GM19455 (cell line): ENCODE data around the gene ZNRF1.
A peak's percentile ranks its signal among the peaks of the same experiment; 100 is the strongest.

Experiments used
- ATAC-seq: cut with Tn5 transposase; IDR thresholded peaks from one replicate; pipeline ENCODE4 v1.9.1; 2021; ENCODE audit not compliant: unreplicated experiment

Gene ZNRF1

GRCh38 chr16:75095204-75095621 lies 96.4 kb downstream of the ZNRF1 start:
- ATAC-seq: no peak

GRCh38 chr16:75096656-75097055 lies 97.8 kb downstream of the ZNRF1 start:
- ATAC-seq: no peak

- ATAC-seq: no peak
Observed at GRCh38 chr16:75097191-75097761, 98.5 kb downstream of the ZNRF1 start.

- no peak for ATAC-seq
Observed at GRCh38 chr16:75097941-75098901, 99.4 kb downstream of the ZNRF1 start.

- no peak for ATAC-seq
Observed at GRCh38 chr16:75099075-75099667, 100.3 kb downstream of the ZNRF1 start.

GRCh38 chr16:75099738-75100602 lies 101.1 kb downstream of the ZNRF1 start:
- no peak for ATAC-seq

GRCh38 chr16:75100603-75100990 lies 101.8 kb downstream of the ZNRF1 start:
- no peak for ATAC-seq

GRCh38 chr16:75101635-75102034 lies 102.8 kb downstream of the ZNRF1 start:
- ATAC-seq: no peak

GRCh38 chr16:75102595-75102994 lies 103.8 kb downstream of the ZNRF1 start:
- ATAC-seq: no peak

GRCh38 chr16:75103994-75104393 lies 105.2 kb downstream of the ZNRF1 start:
- no peak for ATAC-seq

- no peak for ATAC-seq
Observed at GRCh38 chr16:75104836-75105235, 106.0 kb downstream of the ZNRF1 start.

GRCh38 chr16:75105306-75106061 lies 106.7 kb downstream of the ZNRF1 start:
- ATAC-seq: no peak

- no peak for ATAC-seq
Observed at GRCh38 chr16:75106351-75107274, 107.8 kb downstream of the ZNRF1 start.

- no peak for ATAC-seq
Observed at GRCh38 chr16:75107505-75107904, 108.7 kb downstream of the ZNRF1 start.

- ATAC-seq: no peak
Observed at GRCh38 chr16:75108792-75109731, 110.2 kb downstream of the ZNRF1 start.

- ATAC-seq: no peak
Observed at GRCh38 chr16:75109732-75110243, 111.0 kb downstream of the ZNRF1 start.

- peak; percentile 76 for ATAC-seq
Observed at GRCh38 chr16:75110637-75111513, 112.1 kb downstream of the ZNRF1 start.
